SU-DHL-6 (cell line): ENCODE measurements around the gene TFDP2.
"Not testable (repeated sequence)": the region's sequence is repeated elsewhere in the genome, so short reads cannot be mapped to it uniquely, and the experiment has no call there.

Experiments
- H2AFZ ChIP-seq: fragments of 200-600 bp; sonication (generic); 2 replicates; pipeline ENCODE4 v1.6.1; 2014; ENCODE audit warnings: low read depth, mild to moderate bottlenecking, moderate library complexity, mixed read lengths, antibody characterized with exemption, low read length; ENCODE audit not compliant: severe bottlenecking
- H3F3A ChIP-seq: fragments of 200-600 bp; shearing (Covaris generic); 2 replicates; pipeline ENCODE4 v1.6.0; 2016; ENCODE audit warnings: antibody characterized with exemption, mild to moderate bottlenecking; ENCODE audit not compliant: insufficient read depth
- H3K27ac ChIP-seq: fragments of 200-600 bp; sonication (generic); 2 replicates; pipeline ENCODE4 v1.5.1; 2016; ENCODE audit warnings: low read depth, mild to moderate bottlenecking, low read length, moderate library complexity, mixed read lengths
- H3K27me3 ChIP-seq: fragments of 200-600 bp; sonication (generic), shearing (Covaris generic); 2 replicates; pipeline ENCODE4 v1.6.0; 2014; ENCODE audit warnings: mild to moderate bottlenecking, low read length
- H3K36me3 ChIP-seq: fragments of 200-600 bp; sonication (generic); 2 replicates; pipeline ENCODE4 v1.6.1; 2014; ENCODE audit warnings: mild to moderate bottlenecking, low read length, mixed read lengths
- H3K4me2 ChIP-seq: fragments of 300-600, 200-600 bp; shearing (Covaris generic), sonication (generic); 2 replicates; pipeline ENCODE4 v1.6.0; 2014; ENCODE audit warnings: low read length, low read depth, mild to moderate bottlenecking; ENCODE audit not compliant: poor library complexity, severe bottlenecking
- H3K4me3 ChIP-seq: fragments of 200-600 bp; sonication (generic); 2 replicates; pipeline ENCODE4 v1.5.1; 2014; ENCODE audit warnings: antibody characterized with exemption, low read length, mild to moderate bottlenecking, mixed read lengths; ENCODE audit not compliant: insufficient read depth, poor library complexity, severe bottlenecking
- H3K79me2 ChIP-seq: fragments of 200-600 bp; sonication (generic); 2 replicates; pipeline ENCODE4 v1.6.1; 2014; ENCODE audit warnings: mild to moderate bottlenecking, low read length, moderate library complexity; ENCODE audit not compliant: insufficient read depth
- H3K9ac ChIP-seq: fragments of 200-600 bp; sonication (generic); 2 replicates; pipeline ENCODE4 v1.7.0; 2014; ENCODE audit warnings: mild to moderate bottlenecking, low read length
- H3K9me2 ChIP-seq: fragments of 200-600 bp; sonication (generic); replicated peaks from 2 replicates; pipeline ENCODE4 v1.6.1; 2014; ENCODE audit warnings: low read length; ENCODE audit not compliant: insufficient read depth
- H3K9me3 ChIP-seq: fragments of 200-600 bp; sonication (generic); 2 replicates; pipeline ENCODE4 v1.6.1; 2014; ENCODE audit warnings: low read length, mixed read lengths; ENCODE audit not compliant: insufficient read depth
- H4K20me1 ChIP-seq: fragments of 200-600 bp; sonication (generic); 2 replicates; pipeline ENCODE4 v1.6.1; 2014; ENCODE audit warnings: low read depth, mild to moderate bottlenecking, antibody characterized with exemption, low read length, moderate library complexity, mixed read lengths
- CTCF ChIP-seq: fragments of 200-600 bp; sonication (generic); IDR thresholded peaks from one replicate; pipeline ENCODE4 v1.5.1; 2017; ENCODE audit warnings: antibody characterized with exemption, mild to moderate bottlenecking, low read length, moderate library complexity; ENCODE audit not compliant: insufficient read depth, poor library complexity, severe bottlenecking
- EZH2phosphoT487 ChIP-seq: fragments of 200-600 bp; sonication (generic), shearing (Covaris generic); conservative IDR thresholded peaks from 2 replicates; pipeline ENCODE4 v1.6.1; 2018; ENCODE audit warnings: mild to moderate bottlenecking, antibody characterized with exemption, low read length, moderate library complexity, mixed read lengths

TFDP2 gene

GRCh38 chr3:142007710-142008399, 141.5 kb downstream of the TFDP2 start:
- no peaks in the 10 kb centered on the region for H3F3A ChIP-seq
- no peak overlapping the region for H3K27ac ChIP-seq
- no peak overlapping the region for H3K9ac ChIP-seq
- no peaks in the 10 kb centered on the region for H3K36me3 ChIP-seq
- TF ChIP-seq CTCF: no peak
- no peaks in the 10 kb centered on the region for H3K9me3 ChIP-seq
- no peak overlapping the region for H2AFZ ChIP-seq
- no peaks in the 10 kb centered on the region for H3K27me3 ChIP-seq
- no peaks in the 10 kb centered on the region for H3K79me2 ChIP-seq
- H3K4me3 ChIP-seq: no peak overlapping the region
- no peak overlapping the region for H3K4me2 ChIP-seq
- no peaks in the 10 kb centered on the region for H4K20me1 ChIP-seq
- no peaks in the 10 kb centered on the region for H3K9me2 ChIP-seq

GRCh38 chr3:142004957-142005356, 144.4 kb downstream of the TFDP2 start:
- H3K27ac ChIP-seq, H3K27me3 ChIP-seq, H3K36me3 ChIP-seq, H2AFZ ChIP-seq, H4K20me1 ChIP-seq, H3K9ac ChIP-seq, H3K4me3 ChIP-seq, H3F3A ChIP-seq, H3K9me3 ChIP-seq, H3K79me2 ChIP-seq, H3K9me2 ChIP-seq, H3K4me2 ChIP-seq: not testable (repeated sequence)

- no peaks in the 10 kb centered on the region for H4K20me1 ChIP-seq
- no peak overlapping the region for H3K4me3 ChIP-seq
- TF ChIP-seq CTCF (no peak), EZH2phosphoT487 (no peak)
- no peaks in the 10 kb centered on the region for H3K9me2 ChIP-seq
- no peak overlapping the region for H3K27ac ChIP-seq
- H3K4me2 ChIP-seq: no peak overlapping the region
- H3K36me3 ChIP-seq: no peaks in the 10 kb centered on the region
- H3K79me2 ChIP-seq: no peaks in the 10 kb centered on the region
- H3F3A ChIP-seq: no peaks in the 10 kb centered on the region
- no peak overlapping the region for H2AFZ ChIP-seq
- H3K9me3 ChIP-seq: no peaks in the 10 kb centered on the region
- no peaks in the 10 kb centered on the region for H3K27me3 ChIP-seq
- H3K9ac ChIP-seq: no peak overlapping the region
Measured at GRCh38 chr3:142004025-142004424, 145.3 kb downstream of the TFDP2 start.

GRCh38 chr3:142003291-142003690, 146.1 kb downstream of the TFDP2 start:
- Histone ChIP-seq H3K9ac (no peak overlapping the region), H3K79me2 (no peaks in the 10 kb centered on the region), H3K9me3 (no peaks in the 10 kb centered on the region), H3K27me3 (no peaks in the 10 kb centered on the region), H3K36me3 (no peaks in the 10 kb centered on the region), H3K4me3 (no peak overlapping the region), H3F3A (no peaks in the 10 kb centered on the region), H3K9me2 (no peaks in the 10 kb centered on the region), H3K27ac (no peak overlapping the region), H4K20me1 (no peaks in the 10 kb centered on the region), H3K4me2 (no peak overlapping the region), H2AFZ (no peak overlapping the region)
- no peak for TF ChIP-seq CTCF
- TF ChIP-seq EZH2phosphoT487: no peak
